Stomach smooth muscle (tissue), 2 donors: ENCODE measurements around the gene ALOX5.

Source experiments
- H3K27ac ChIP-seq: one replicate; pipeline ENCODE4 v1.7.0; 2013; ENCODE audit warnings: mild to moderate bottlenecking, low read length, inconsistent platforms
- H3K27me3 ChIP-seq, 2 donors: one replicate each; pipeline ENCODE4 v1.7.0; 2013; ENCODE audit warnings: low read length in 2 of 2; ENCODE audit not compliant: insufficient read depth in 2 of 2, control insufficient read depth in 1 of 2
- H3K36me3 ChIP-seq, 2 donors: one replicate each; pipeline ENCODE4 v1.7.0; 2013; ENCODE audit warnings: low read length in 2 of 2; ENCODE audit not compliant: control insufficient read depth in 2 of 2, insufficient read depth in 2 of 2
- H3K4me1 ChIP-seq: one replicate; pipeline ENCODE4 v1.7.0; 2013; ENCODE audit warnings: low read length; ENCODE audit not compliant: control insufficient read depth, insufficient read depth
- H3K4me3 ChIP-seq, 2 donors: one replicate each; pipeline ENCODE4 v1.7.0; 2013; ENCODE audit warnings: low read length in 2 of 2
- H3K9ac ChIP-seq, 2 donors: one replicate each; pipeline ENCODE4 v1.7.0; 2013; ENCODE audit warnings: low read length in 2 of 2, mild to moderate bottlenecking in 1 of 2
- H3K9me3 ChIP-seq, 2 donors: one replicate each; pipeline ENCODE4 v1.7.0; 2013; ENCODE audit warnings: low read length in 2 of 2; ENCODE audit not compliant: control insufficient read depth in 2 of 2
- donor health status: healthy.
- donor health status: Pancreatic carcinoma.

Gene ALOX5

GRCh38 chr10:45456233-45456632 lies 82.2 kb downstream of the ALOX5 start:
- no peak overlapping the region for H3K9ac ChIP-seq
- no peak overlapping the region for H3K27ac ChIP-seq
- peaks cover 11 to 36% of the 10 kb centered on the region in 2 donors for H3K36me3 ChIP-seq
- no peaks in the 10 kb centered on the region for H3K27me3 ChIP-seq
- peaks cover 11% of the 10 kb centered on the region for H3K4me1 ChIP-seq
- no peaks in the 10 kb centered on the region for H3K9me3 ChIP-seq
- H3K4me3 ChIP-seq: no peak overlapping the region

DNA sequence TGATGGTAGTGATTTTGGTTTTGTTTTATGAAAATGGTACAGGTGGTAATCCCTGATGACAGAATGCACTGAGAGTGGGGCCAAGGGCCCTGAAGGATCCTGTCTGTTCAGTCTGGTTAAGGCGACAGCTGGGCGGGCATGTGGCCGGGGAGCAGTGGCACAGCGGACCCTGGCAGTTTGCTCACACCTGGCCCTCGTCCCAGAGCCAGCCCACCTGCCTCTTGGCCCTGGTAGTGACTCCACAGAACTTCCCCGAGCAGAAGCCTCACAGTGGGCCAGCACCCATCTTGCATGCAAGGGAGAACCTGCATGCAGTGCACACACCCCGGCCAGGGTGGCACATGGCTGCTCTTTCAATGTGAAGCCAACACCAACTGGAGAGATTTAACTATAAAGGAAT lies 82.8 kb downstream of the ALOX5 start:
- H3K4me3 ChIP-seq: no peak overlapping the region
- no peak overlapping the region for H3K9ac ChIP-seq
- H3K4me1 ChIP-seq: peaks cover 11% of the 10 kb centered on the region
- H3K27ac ChIP-seq: no peak overlapping the region
- H3K36me3 ChIP-seq: peaks cover 11 to 36% of the 10 kb centered on the region in 2 donors
- H3K9me3 ChIP-seq: no peaks in the 10 kb centered on the region
- no peaks in the 10 kb centered on the region for H3K27me3 ChIP-seq

DNA sequence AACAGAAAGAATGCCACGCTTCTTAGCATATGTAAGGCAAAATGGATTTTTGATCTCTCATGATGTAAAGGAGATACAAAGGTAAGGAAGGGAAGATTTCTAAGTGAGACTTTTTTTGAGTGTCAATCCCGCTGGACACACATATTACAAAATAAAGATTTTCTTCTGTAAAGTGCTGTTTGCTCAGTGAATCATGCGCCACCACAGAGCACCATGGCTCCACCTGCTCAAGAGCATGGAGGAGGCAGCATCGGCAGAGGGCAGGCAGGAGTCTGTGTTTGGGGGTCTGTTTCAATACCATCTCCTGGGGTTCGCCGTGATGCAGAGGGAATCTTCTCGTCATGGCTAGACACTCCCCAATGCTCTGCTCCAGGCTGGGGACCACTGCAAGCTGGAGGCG lies 83.5 kb downstream of the ALOX5 start:
- Histone ChIP-seq H3K27me3 (no peaks in the 10 kb centered on the region), H3K4me3 (no peak overlapping the region), H3K4me1 (peaks cover 11% of the 10 kb centered on the region), H3K9me3 (no peaks in the 10 kb centered on the region), H3K27ac (no peak overlapping the region), H3K36me3 (peaks cover 11 to 36% of the 10 kb centered on the region in 2 donors), H3K9ac (no peak overlapping the region)

- Histone ChIP-seq H3K36me3 (peaks cover 11 to 36% of the 10 kb centered on the region in 2 donors), H3K27ac (no peak overlapping the region), H3K27me3 (no peaks in the 10 kb centered on the region)
Observed at GRCh38 chr10:45460235-45460878, 86.3 kb downstream of the ALOX5 start.

GRCh38 chr10:45461034-45461433 lies 87.0 kb downstream of the ALOX5 start:
- Histone ChIP-seq H3K36me3 (peaks cover 9 to 35% of the 10 kb centered on the region in 2 donors), H3K27me3 (no peaks in the 10 kb centered on the region), H3K4me3 (no peak overlapping the region), H3K9ac (no peak overlapping the region), H3K27ac (no peak overlapping the region), H3K4me1 (peaks cover 4% of the 10 kb centered on the region), H3K9me3 (no peaks in the 10 kb centered on the region)

More at GRCh38 chr10:45460235-45460878, 86.3 kb downstream of the ALOX5 start:
- H3K4me3 ChIP-seq: no peak overlapping the region
- no peak overlapping the region for H3K9ac ChIP-seq
- H3K4me1 ChIP-seq: peaks cover 4% of the 10 kb centered on the region
- no peaks in the 10 kb centered on the region for H3K9me3 ChIP-seq

DNA sequence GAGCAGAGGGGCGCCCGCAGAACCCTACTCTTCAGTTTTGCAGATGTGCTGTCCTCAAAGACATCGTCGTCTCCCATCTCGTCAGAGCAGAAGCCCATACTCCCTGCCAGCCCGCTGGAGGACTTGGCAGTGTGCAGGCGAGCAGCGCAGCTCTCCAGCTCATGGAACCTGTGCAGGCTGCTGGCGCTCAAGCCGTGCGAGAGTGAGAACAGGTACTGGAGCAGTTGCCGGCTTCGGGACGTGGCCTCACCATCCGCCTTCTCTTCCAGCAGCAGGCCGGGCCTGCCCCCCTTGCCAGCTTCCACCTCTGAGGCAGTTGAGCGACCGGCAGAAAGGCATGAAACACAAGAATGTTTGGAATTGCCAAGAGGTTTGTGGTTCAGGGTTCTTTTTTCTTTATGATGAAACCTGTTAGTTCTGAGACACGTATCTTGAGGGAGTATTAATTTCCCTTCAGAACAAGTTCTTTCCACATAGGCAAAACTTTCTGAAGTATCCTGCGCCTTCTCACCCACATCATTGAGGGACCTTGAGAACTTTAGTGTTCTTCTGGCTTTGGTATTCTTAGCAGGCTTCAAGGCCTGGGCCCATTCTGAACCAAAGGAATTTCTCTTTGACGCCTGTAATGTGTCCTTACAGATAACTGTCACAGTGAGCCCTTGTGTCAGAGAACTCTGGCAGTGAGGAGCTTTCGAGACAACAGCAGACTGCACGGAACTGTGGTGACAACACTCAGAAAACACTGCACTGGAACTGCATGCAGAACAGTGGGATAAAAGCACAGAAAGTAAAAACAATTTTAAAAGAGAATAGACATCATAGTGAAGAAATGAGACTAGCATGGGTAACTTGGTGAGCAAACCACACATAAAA lies 89.5 kb downstream of the ALOX5 start:
- H3K27me3 ChIP-seq: no peaks in the 10 kb centered on the region
- peaks cover 3 to 24% of the 10 kb centered on the region in 2 donors for H3K36me3 ChIP-seq
- no peaks in the 10 kb centered on the region for H3K9me3 ChIP-seq
- no peak overlapping the region for H3K9ac ChIP-seq
- no peak overlapping the region for H3K4me3 ChIP-seq
- H3K27ac ChIP-seq: no peak overlapping the region
- H3K4me1 ChIP-seq: peaks cover 4% of the 10 kb centered on the region

- Histone ChIP-seq H3K9ac (peak overlapping the region in 1 of 2 donors; percentile 29), H3K4me1 (peaks cover 5% of the 10 kb centered on the region), H3K27ac (no peak overlapping the region), H3K9me3 (no peaks in the 10 kb centered on the region), H3K4me3 (no peak overlapping the region), H3K36me3 (peaks cover 0 to 11% of the 10 kb centered on the region in 2 donors), H3K27me3 (no peaks in the 10 kb centered on the region)
Observed at GRCh38 chr10:45464958-45465567, 91.0 kb downstream of the ALOX5 start.

GRCh38 chr10:45466784-45467183 lies 92.8 kb downstream of the ALOX5 start:
- H3K27me3 ChIP-seq: no peaks in the 10 kb centered on the region
- peaks cover 0 to 3% of the 10 kb centered on the region in 2 donors for H3K36me3 ChIP-seq
- H3K4me3 ChIP-seq: no peak overlapping the region
- no peak overlapping the region for H3K9ac ChIP-seq
- H3K9me3 ChIP-seq: no peaks in the 10 kb centered on the region
- H3K4me1 ChIP-seq: peaks cover 19% of the 10 kb centered on the region
- H3K27ac ChIP-seq: no peak overlapping the region

- Histone ChIP-seq H3K4me1 (peaks cover 22% of the 10 kb centered on the region), H3K27ac (no peak overlapping the region)
Observed at GRCh38 chr10:45468079-45468478, 94.1 kb downstream of the ALOX5 start.

DNA sequence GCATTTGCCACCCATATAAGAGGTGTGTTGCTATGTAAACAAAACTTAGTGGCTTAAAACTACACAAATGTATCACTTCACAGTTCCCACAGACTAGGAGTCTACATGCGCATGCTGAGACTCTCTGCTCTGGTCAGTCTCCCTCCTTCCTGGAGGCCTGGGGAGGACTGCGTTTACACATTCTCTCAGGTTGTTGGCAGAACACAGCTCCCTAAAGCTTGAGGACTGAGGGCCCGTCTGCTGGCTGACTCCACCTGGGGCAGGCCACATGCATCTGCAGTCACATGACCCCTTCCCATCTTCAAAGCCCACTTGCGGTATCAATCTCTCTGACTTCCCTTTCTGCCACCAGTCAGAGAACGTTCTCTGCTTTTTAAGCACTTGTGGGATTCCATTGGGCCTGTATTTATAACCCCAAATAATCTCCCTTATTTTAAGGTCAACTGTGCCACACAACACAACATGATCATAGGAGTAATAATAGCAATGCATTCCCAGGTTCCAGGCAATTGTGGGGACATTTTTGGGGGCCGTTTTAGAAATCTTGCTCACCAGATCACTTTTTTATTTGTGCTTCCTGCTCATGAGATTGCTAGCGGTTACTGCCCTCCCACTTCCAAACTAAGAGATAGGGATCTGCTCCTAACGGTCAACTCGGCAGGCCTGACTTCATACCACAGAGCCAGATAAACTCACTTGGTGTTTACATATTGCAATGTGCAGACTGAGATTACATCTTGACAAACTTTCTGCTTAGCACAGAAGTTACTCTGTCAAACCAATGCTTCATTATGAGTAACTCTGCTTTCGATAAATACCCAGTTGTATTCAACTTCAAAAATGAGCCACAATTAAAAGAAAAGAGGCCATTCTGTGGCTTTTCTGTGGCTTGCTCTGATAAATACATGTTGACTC lies 96.3 kb downstream of the ALOX5 start:
- Histone ChIP-seq H3K4me1 (peaks cover 24% of the 10 kb centered on the region), H3K27me3 (no peaks in the 10 kb centered on the region), H3K27ac (no peak overlapping the region), H3K9me3 (no peaks in the 10 kb centered on the region), H3K9ac (no peak overlapping the region), H3K36me3 (no peaks in the 10 kb centered on the region), H3K4me3 (no peak overlapping the region)

More at GRCh38 chr10:45468079-45468478, 94.1 kb downstream of the ALOX5 start:
- no peak overlapping the region for H3K9ac ChIP-seq
- H3K4me3 ChIP-seq: no peak overlapping the region
- peaks cover 0 to 1% of the 10 kb centered on the region in 2 donors for H3K36me3 ChIP-seq
- H3K27me3 ChIP-seq: no peaks in the 10 kb centered on the region
- no peaks in the 10 kb centered on the region for H3K9me3 ChIP-seq
